Cardiac muscle cell (in vitro differentiated cells and primary cell): ENCODE measurements around the gene PIGC. TPM values are rescaled to one million over a fixed set of nuclear protein-coding genes. Genes with fewer than 3 reads are reported as not detected.

Experiments
- DNase-seq, 2 donors: peaks; one replicate each; pipeline versions ENCODE4 v3.0.0 to v3.0.0-alpha.2; 2010 to 2017; ENCODE audit warnings: low read depth in 1 of 2, low spot score in 1 of 2
- H3K27ac ChIP-seq: fragments of 200-600 bp; sonication (generic); 2 replicates; pipeline ENCODE4 v1.5.1; 2016
- H3K27me3 ChIP-seq: fragments of 200-600 bp; sonication (generic); 2 replicates; pipeline ENCODE4 v1.6.0; 2016; ENCODE audit warnings: control low read depth
- H3K36me3 ChIP-seq: fragments of 200-600 bp; sonication (generic); 2 replicates; pipeline ENCODE4 v1.5.1; 2016; ENCODE audit warnings: control low read depth
- H3K4me1 ChIP-seq: fragments of 200-600 bp; sonication (generic); 2 replicates; pipeline ENCODE4 v1.8.1; 2017; ENCODE audit warnings: low read depth, mild to moderate bottlenecking, mixed run types
- H3K4me3 ChIP-seq: fragments of 200-600 bp; sonication (generic); 2 replicates; pipeline ENCODE4 v1.5.1; 2016; ENCODE audit warnings: mild to moderate bottlenecking
- H3K9me3 ChIP-seq: fragments of 200-600 bp; sonication (generic); 2 replicates; pipeline ENCODE4 v1.5.1; 2017; ENCODE audit warnings: low read depth, mild to moderate bottlenecking, control low read depth
- polyA plus RNA-seq: library from polyadenylated mRNA; unstranded; fragments of >200 nt; fragmentation: Nextera tagmentation; extraction: Ambion mirVana; gene quantifications from 2 replicates; pipeline ENCODE4 v1.2.1, GENCODE V29; 2016
- total RNA-seq: library from RNA; depleted of rRNA; stranded (reverse); fragments of >200 nt; gene quantifications from 2 replicates; pipeline ENCODE4 v1.2.3, GENCODE V29; 2016
- TF ChIP-seq, protein P1 (sequence below): IDR thresholded peaks from 2 replicates; pipeline ENCODE4 v1.5.1; 2012; ENCODE audit warnings: low read depth, mild to moderate bottlenecking, low read length

PIGC gene
- total and polyA plus RNA-seq, 2 experiments from 2014 or later: 10.9 to 35.1 TPM

DNA sequence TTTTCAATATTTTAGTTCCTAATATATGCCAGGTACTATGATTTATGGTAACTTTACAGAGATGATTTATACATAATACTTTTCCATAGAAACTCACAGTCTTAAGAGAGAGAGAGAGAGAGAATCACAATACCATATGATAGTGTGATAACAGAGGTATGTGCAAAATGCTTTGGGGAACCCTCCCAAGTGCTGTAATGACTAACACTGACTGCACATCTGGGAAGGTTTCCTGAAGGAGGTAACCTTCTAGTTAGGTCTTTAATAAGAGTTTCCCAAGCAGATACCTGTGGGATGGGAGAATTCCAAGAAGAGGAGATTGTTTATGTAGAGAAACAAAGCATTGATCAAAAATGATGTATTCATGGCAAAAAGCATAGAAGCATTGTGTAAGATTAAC, 34.6 kb upstream of the PIGC start:
- Histone ChIP-seq H3K27ac (no peak overlapping the region), H3K4me3 (no peak overlapping the region), H3K9me3 (no peaks in the 10 kb centered on the region), H3K36me3 (no peaks in the 10 kb centered on the region), H3K4me1 (peaks cover 38% of the 10 kb centered on the region), H3K27me3 (no peaks in the 10 kb centered on the region)
- TF ChIP-seq, protein P1, sequence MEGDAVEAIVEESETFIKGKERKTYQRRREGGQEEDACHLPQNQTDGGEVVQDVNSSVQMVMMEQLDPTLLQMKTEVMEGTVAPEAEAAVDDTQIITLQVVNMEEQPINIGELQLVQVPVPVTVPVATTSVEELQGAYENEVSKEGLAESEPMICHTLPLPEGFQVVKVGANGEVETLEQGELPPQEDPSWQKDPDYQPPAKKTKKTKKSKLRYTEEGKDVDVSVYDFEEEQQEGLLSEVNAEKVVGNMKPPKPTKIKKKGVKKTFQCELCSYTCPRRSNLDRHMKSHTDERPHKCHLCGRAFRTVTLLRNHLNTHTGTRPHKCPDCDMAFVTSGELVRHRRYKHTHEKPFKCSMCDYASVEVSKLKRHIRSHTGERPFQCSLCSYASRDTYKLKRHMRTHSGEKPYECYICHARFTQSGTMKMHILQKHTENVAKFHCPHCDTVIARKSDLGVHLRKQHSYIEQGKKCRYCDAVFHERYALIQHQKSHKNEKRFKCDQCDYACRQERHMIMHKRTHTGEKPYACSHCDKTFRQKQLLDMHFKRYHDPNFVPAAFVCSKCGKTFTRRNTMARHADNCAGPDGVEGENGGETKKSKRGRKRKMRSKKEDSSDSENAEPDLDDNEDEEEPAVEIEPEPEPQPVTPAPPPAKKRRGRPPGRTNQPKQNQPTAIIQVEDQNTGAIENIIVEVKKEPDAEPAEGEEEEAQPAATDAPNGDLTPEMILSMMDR: no peak
- DNase-seq: peak in 1 of 2 donors; percentile 11

DNA sequence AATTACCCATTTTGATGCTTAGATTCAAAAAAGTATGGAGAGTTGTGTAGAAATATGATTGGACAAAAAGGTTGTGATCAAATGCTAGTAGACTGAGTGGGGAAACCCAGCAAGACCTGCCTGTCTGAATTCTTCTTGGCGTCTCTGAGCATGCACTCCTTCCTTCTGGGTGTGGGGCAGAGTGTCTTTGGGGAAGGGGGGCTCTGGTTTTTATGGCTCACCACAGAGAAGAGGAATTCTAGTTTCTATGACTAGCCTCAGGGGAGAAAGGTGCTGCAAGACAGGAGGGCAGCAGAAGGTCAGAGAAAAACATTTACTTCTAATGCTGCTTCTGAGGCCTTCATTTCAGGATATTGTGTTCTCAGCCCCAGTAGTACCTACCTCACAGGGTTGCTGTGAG, 33.9 kb upstream of the PIGC start:
- no peaks in the 10 kb centered on the region for H3K9me3 ChIP-seq
- H3K36me3 ChIP-seq: no peaks in the 10 kb centered on the region
- DNase-seq: no peak
- H3K4me1 ChIP-seq: peaks cover 45% of the 10 kb centered on the region
- TF ChIP-seq, protein P1: no peak
- H3K4me3 ChIP-seq: no peak overlapping the region
- H3K27me3 ChIP-seq: no peaks in the 10 kb centered on the region
- H3K27ac ChIP-seq: no peak overlapping the region

DNA sequence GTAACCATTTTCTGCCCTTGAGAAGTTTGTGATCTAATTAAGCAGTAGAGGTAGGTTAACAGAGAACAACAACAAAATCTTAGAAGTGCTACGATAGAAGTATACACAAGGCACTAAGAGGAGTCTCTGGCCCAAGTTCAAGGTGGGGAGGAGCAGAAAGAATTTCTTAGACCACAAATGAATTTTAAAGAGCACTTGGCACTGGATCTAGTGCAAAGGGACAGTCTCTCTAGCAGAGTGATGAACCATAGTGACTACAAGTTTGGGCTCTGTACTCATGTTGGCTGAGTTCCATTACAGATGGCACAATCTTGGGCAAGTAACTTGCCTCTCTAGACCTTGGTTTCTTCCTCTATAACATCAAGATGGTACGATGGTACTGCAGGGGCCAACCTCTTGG, 33.3 kb upstream of the PIGC start:
- H3K36me3 ChIP-seq: no peaks in the 10 kb centered on the region
- TF ChIP-seq, protein P1: no peak

DNA sequence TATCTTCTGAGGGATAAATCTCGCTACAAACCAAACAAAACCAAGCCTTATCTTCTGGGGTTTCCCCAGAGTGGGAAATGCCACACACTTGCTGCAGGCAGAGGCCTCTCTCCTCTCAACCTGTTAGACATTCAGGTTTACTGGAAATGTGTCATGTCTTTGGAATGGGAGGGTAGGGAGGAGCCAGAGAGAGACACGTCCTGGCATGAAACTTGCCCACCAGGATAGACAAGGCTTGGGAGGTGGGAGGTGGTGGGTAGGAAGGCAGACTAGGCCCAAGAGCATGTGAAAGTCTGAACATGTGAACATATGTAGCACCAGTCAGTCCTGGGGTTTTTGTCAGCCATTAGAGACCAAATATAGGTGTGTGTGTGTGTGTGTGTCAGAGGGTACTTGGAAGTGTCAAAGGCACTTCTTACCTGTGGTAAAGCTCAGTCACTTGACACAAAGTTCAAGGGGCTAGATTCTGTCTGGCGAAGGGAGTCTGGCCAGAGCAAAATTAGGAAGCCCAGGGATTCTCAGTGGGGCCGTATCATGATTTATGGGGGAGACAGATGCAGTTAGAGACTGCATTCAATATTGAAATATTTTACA, 32.4 kb upstream of the PIGC start:
- no peaks in the 10 kb centered on the region for H3K27me3 ChIP-seq
- H3K36me3 ChIP-seq: no peaks in the 10 kb centered on the region
- TF ChIP-seq, protein P1: no peak
- peaks cover 59% of the 10 kb centered on the region for H3K4me1 ChIP-seq
- no peak overlapping the region for H3K4me3 ChIP-seq
- peak in 1 of 2 donors; percentile 62 for DNase-seq
- H3K27ac ChIP-seq: peak overlapping the region; percentile 92
- H3K9me3 ChIP-seq: no peaks in the 10 kb centered on the region

More for the DNA sequence above, 33.3 kb upstream of the PIGC start:
- no peak for DNase-seq
- peak overlapping the region; percentile 92 for H3K27ac ChIP-seq
- H3K27me3 ChIP-seq: no peaks in the 10 kb centered on the region
- peaks cover 50% of the 10 kb centered on the region for H3K4me1 ChIP-seq
- H3K9me3 ChIP-seq: no peaks in the 10 kb centered on the region
- H3K4me3 ChIP-seq: no peak overlapping the region

DNA sequence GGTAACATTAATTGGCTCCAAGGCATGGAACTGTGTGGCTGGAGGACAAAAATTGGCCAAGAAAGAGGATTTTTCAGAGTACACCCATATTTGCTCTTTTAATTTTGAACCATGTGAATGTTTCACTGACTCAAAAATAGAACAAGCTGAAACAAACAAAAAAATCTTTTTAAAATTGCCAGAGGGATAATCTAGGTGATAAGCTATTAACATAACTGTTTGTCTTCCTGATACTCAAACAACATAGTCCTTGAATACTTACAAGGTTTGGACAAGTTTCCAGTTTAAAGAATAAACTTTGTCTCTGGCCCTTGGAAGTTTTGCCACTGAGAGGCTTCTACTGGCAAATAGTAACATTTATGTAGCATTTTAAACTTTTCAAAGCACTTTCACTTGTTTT, 30.0 kb upstream of the PIGC start:
- H3K27me3 ChIP-seq: no peaks in the 10 kb centered on the region
- H3K4me1 ChIP-seq: peaks cover 59% of the 10 kb centered on the region
- no peaks in the 10 kb centered on the region for H3K36me3 ChIP-seq
- no peaks in the 10 kb centered on the region for H3K9me3 ChIP-seq
- DNase-seq: no peak
- TF ChIP-seq, protein P1: no peak
- H3K27ac ChIP-seq: peak overlapping the region; percentile 42
- H3K4me3 ChIP-seq: no peak overlapping the region
